ENCODE results near the gene NAT10.
"Not testable (repeated sequence)": the region's sequence is repeated elsewhere in the genome, so short reads cannot be mapped to it uniquely, and the experiment has no call there.

Gene NAT10

GRCh38 chr11:34169686-34170085 lies 64.3 kb downstream of the NAT10 start:
- no peak for DNase-seq

GRCh38 chr11:34173050-34173449 lies 67.6 kb downstream of the NAT10 start:
- DNase-seq = no peak

- DNase-seq = peak; percentile 69
Observed at GRCh38 chr11:34174412-34175041, 69.1 kb downstream of the NAT10 start.

GRCh38 chr11:34175284-34176019 lies 70.0 kb downstream of the NAT10 start:
- DNase-seq = no peak

GRCh38 chr11:34176751-34177209 lies 71.4 kb downstream of the NAT10 start:
- DNase-seq = no peak

- no peak for DNase-seq
Observed at GRCh38 chr11:34178209-34178821, 72.9 kb downstream of the NAT10 start.

- no peak for DNase-seq
Observed at GRCh38 chr11:34179026-34179675, 73.7 kb downstream of the NAT10 start.

- no peak for DNase-seq
Observed at GRCh38 chr11:34180040-34180813, 74.8 kb downstream of the NAT10 start.

GRCh38 chr11:34180814-34181165 lies 75.4 kb downstream of the NAT10 start:
- not testable (repeated sequence) for DNase-seq

GRCh38 chr11:34181251-34181650 lies 75.8 kb downstream of the NAT10 start:
- DNase-seq = no peak

- DNase-seq = no peak
Observed at GRCh38 chr11:34181856-34182405, 76.5 kb downstream of the NAT10 start.

GRCh38 chr11:34182425-34182824 lies 77.0 kb downstream of the NAT10 start:
- DNase-seq = no peak

GRCh38 chr11:34182921-34183685 lies 77.7 kb downstream of the NAT10 start:
- no peak for DNase-seq

- DNase-seq = no peak
Observed at GRCh38 chr11:34183848-34184391, 78.5 kb downstream of the NAT10 start.

- DNase-seq = no peak
Observed at GRCh38 chr11:34184505-34185015, 79.1 kb downstream of the NAT10 start.

- no peak for DNase-seq
Observed at GRCh38 chr11:34185926-34186841, 80.8 kb downstream of the NAT10 start.

GRCh38 chr11:34188181-34188580 lies 82.8 kb downstream of the NAT10 start:
- no peak for DNase-seq

GRCh38 chr11:34189191-34189590 lies 83.8 kb downstream of the NAT10 start:
- DNase-seq = no peak

- DNase-seq = no peak
Observed at GRCh38 chr11:34190192-34191139, 85.0 kb downstream of the NAT10 start.

All from NCI-H526 treated with DMSO at 0.1 percent for 48 hours (cell line).